ENCODE results near the gene PCSK5. TPM values are rescaled to one million over a fixed set of nuclear protein-coding genes. Genes with fewer than 3 reads are reported as not detected.

PCSK5 gene
- total and polyA plus RNA-seq, 4 donors = 5.1 to 47.5 (median 22.0) TPM

DNA sequence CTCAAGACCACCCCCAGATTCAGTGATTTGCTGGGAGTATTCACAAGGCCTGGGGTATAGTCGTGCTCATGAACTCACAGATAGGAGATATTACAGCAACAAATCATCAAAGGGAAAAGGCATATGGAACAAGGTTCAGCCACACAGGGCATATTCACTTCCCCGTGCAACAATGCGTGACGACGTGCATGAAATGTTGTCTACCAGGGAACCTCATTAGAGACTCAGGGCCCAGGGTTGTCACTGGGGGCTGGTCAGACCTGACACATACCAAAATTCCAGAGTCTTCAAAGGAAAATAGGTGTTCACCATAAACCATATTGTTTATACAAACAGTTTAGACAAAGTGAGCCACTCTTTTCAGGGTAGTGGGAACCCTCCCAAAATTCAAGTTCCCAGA, 291.3 kb downstream of the PCSK5 start:
- WGBS, 2 donors = 95 to 97% methylated on average over 5 of the region's 5 CpGs
- Histone ChIP-seq H3K36me3 (ENCODE audit: control insufficient read depth in 1 of 2, insufficient read depth in 2 of 2, low read length in 1 of 2) (peaks cover 0 to 9% of the 10 kb centered on the region in 2 donors), H3K27ac (ENCODE audit: low read depth in 1 of 2, low read length in 2 of 2) (no peak overlapping the region), H3K9me3 (ENCODE audit: control insufficient read depth, low read length) (no peaks in the 10 kb centered on the region), H3K27me3 (ENCODE audit: control insufficient read depth in 1 of 2, insufficient read depth in 2 of 2, low read length in 1 of 2) (no peaks in the 10 kb centered on the region), H3K4me3 (ENCODE audit: low read length in 2 of 2) (no peak overlapping the region), H3K4me1 (ENCODE audit: control insufficient read depth in 1 of 2, insufficient read depth in 2 of 2, low read length in 2 of 2) (no peaks in the 10 kb centered on the region)
- no peak for DNase-seq
- no peak for ATAC-seq (ENCODE audit: low FRiP score)
- intact Hi-C loops (cut with DNase I) = no loop called here

DNA sequence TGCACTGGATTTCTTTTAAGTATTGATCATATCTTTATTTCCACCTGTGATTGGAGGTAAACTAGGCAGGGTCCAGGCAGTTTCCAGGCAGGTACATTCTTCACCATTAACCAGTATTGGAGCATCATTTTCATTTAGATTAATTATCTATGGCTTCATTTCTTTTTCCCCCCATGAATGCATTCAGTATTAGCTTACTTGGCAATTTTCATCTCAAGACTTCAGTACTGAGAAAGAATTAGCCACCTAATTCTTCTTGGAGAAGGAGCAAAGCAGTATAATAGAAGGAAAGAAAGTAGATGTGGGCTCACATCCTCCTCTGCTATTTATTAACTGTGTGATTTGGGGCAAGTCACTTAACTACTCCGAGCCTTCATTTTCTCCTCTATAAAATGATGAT, 295.0 kb downstream of the PCSK5 start:
- Histone ChIP-seq H3K27me3 (ENCODE audit: control insufficient read depth in 1 of 2, insufficient read depth in 2 of 2, low read length in 1 of 2) (no peaks in the 10 kb centered on the region), H3K4me3 (ENCODE audit: low read length in 2 of 2) (no peak overlapping the region), H3K36me3 (ENCODE audit: control insufficient read depth in 1 of 2, insufficient read depth in 2 of 2, low read length in 1 of 2) (peaks cover 0 to 9% of the 10 kb centered on the region in 2 donors), H3K27ac (ENCODE audit: low read depth in 1 of 2, low read length in 2 of 2) (no peak overlapping the region), H3K4me1 (ENCODE audit: control insufficient read depth in 1 of 2, insufficient read depth in 2 of 2, low read length in 2 of 2) (no peaks in the 10 kb centered on the region), H3K9me3 (ENCODE audit: control insufficient read depth, low read length) (no peaks in the 10 kb centered on the region)
- WGBS, 2 donors = 95 to 100% methylated on average over 1 of the region's 1 CpG
- DNase-seq (no peak), ATAC-seq (ENCODE audit: low FRiP score) (no peak)
- intact Hi-C loops (cut with DNase I) = no loop called here

DNA sequence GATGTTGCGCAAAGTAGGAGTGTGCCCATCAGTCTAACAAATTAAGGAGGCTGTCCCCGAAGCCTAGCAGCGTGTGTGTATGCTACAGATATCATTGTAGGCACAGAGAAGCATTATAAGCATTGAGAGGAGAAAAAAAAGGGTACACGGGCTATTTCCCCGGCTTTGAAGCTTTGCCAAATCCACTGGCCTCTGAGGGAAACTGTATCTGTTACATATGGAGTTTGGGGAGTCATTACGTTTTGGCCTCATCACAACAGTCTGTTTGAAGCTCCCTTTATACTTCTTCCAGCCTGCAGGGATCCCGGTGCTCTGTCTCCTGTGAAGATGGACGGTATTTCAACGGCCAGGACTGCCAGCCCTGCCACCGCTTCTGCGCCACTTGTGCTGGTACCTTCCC, 297.8 kb downstream of the PCSK5 start:
- Histone ChIP-seq H3K27ac (ENCODE audit: low read depth in 1 of 2, low read length in 2 of 2) (no peak overlapping the region), H3K27me3 (ENCODE audit: control insufficient read depth in 1 of 2, insufficient read depth in 2 of 2, low read length in 1 of 2) (no peaks in the 10 kb centered on the region), H3K4me3 (ENCODE audit: low read length in 2 of 2) (no peak overlapping the region), H3K9me3 (ENCODE audit: control insufficient read depth, low read length) (no peaks in the 10 kb centered on the region), H3K36me3 (ENCODE audit: control insufficient read depth in 1 of 2, insufficient read depth in 2 of 2, low read length in 1 of 2) (peaks cover 0 to 10% of the 10 kb centered on the region in 2 donors), H3K4me1 (ENCODE audit: control insufficient read depth in 1 of 2, insufficient read depth in 2 of 2, low read length in 2 of 2) (no peaks in the 10 kb centered on the region)
- DNase-seq (no peak), ATAC-seq (ENCODE audit: low FRiP score) (no peak)
- 90 to 91% methylated on average over 11 of the region's 11 CpGs for WGBS, 2 donors
- intact Hi-C loops (cut with DNase I) = no loop called here

DNA sequence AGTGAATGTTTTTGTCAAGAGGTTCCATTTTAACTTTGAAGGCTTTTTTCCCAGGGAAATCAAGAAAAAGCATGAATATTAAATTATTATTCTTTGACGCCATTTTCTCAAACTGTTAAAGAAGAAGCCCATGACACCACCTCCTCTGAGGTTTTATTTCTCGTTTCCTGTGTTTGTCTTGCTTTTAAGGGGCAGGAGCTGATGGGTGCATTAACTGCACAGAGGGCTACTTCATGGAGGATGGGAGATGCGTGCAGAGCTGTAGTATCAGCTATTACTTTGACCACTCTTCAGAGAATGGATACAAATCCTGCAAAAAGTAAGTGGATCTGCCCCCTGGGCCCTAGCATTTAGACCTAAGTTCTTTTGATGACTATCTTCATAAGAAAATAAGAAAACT, 298.4 kb downstream of the PCSK5 start:
- 90 to 93% methylated on average over 3 of the region's 3 CpGs for WGBS, 2 donors

DNA sequence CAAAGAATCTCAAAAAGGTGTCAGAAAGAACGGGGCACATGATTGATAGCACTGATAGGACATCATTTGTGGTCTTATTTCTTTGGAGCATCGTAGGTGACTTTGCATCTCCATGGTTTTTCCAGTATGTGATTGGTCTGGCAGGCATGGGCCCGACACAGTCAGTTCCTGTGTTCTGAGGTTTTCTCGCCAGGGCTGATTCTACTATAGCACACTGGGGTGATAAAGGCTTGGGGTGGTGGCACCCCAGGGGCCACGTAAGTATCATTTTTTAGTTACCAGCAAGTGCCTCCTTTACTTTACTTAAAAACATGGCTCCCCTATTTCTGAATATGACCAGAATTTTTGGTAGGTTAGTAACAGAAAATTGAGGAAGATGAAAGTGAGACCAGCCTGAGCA, 301.0 kb downstream of the PCSK5 start:
- DNase-seq = no peak
- no peak overlapping the region for H3K4me3 ChIP-seq (ENCODE audit: low read length in 2 of 2)
- WGBS, 2 donors = 94 to 96% methylated on average over 5 of the region's 5 CpGs
- peaks cover 0 to 7% of the 10 kb centered on the region in 2 donors for H3K36me3 ChIP-seq (ENCODE audit: control insufficient read depth in 1 of 2, insufficient read depth in 2 of 2, low read length in 1 of 2)
- intact Hi-C loops (cut with DNase I) = no loop called here
- H3K4me1 ChIP-seq (ENCODE audit: control insufficient read depth in 1 of 2, insufficient read depth in 2 of 2, low read length in 2 of 2) = no peaks in the 10 kb centered on the region
- ATAC-seq (ENCODE audit: low FRiP score) = no peak
- no peak overlapping the region for H3K27ac ChIP-seq (ENCODE audit: low read depth in 1 of 2, low read length in 2 of 2)
- no peaks in the 10 kb centered on the region for H3K9me3 ChIP-seq (ENCODE audit: control insufficient read depth, low read length)
- H3K27me3 ChIP-seq (ENCODE audit: control insufficient read depth in 1 of 2, insufficient read depth in 2 of 2, low read length in 1 of 2) = no peaks in the 10 kb centered on the region

More for the DNA sequence above, 298.4 kb downstream of the PCSK5 start:
- Histone ChIP-seq H3K27ac (ENCODE audit: low read depth in 1 of 2, low read length in 2 of 2) (no peak overlapping the region), H3K36me3 (ENCODE audit: control insufficient read depth in 1 of 2, insufficient read depth in 2 of 2, low read length in 1 of 2) (peaks cover 0 to 9% of the 10 kb centered on the region in 2 donors), H3K4me1 (ENCODE audit: control insufficient read depth in 1 of 2, insufficient read depth in 2 of 2, low read length in 2 of 2) (no peaks in the 10 kb centered on the region), H3K4me3 (ENCODE audit: low read length in 2 of 2) (no peak overlapping the region), H3K27me3 (ENCODE audit: control insufficient read depth in 1 of 2, insufficient read depth in 2 of 2, low read length in 1 of 2) (no peaks in the 10 kb centered on the region), H3K9me3 (ENCODE audit: control insufficient read depth, low read length) (no peaks in the 10 kb centered on the region)
- no peak for DNase-seq
- no peak for ATAC-seq (ENCODE audit: low FRiP score)
- intact Hi-C loops (cut with DNase I) = no loop called here

DNA sequence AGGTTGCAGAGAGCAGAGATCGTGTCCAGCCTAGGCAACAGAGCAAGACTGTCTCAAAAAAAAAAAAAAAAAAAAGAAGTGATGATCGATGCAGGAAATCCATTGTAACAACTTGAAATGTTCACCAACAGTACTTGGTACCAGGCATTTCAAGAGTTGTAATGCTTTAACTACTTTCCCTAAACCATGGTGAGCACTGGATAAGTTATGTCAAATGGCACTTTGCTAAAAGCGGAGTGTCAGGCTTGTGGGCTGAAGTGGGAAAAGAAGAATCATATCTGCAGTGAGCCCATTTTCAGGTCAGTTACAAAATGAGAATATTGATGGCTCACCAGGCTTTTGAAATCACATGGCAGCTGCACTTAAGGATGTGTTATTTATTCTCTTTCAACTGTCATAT, 301.5 kb downstream of the PCSK5 start:
- Histone ChIP-seq H3K36me3 (ENCODE audit: control insufficient read depth in 1 of 2, insufficient read depth in 2 of 2, low read length in 1 of 2) (peaks cover 0 to 7% of the 10 kb centered on the region in 2 donors), H3K4me1 (ENCODE audit: control insufficient read depth in 1 of 2, insufficient read depth in 2 of 2, low read length in 2 of 2) (no peaks in the 10 kb centered on the region), H3K9me3 (ENCODE audit: control insufficient read depth, low read length) (no peaks in the 10 kb centered on the region), H3K27ac (ENCODE audit: low read depth in 1 of 2, low read length in 2 of 2) (no peak overlapping the region), H3K4me3 (ENCODE audit: low read length in 2 of 2) (no peak overlapping the region), H3K27me3 (ENCODE audit: control insufficient read depth in 1 of 2, insufficient read depth in 2 of 2, low read length in 1 of 2) (no peaks in the 10 kb centered on the region)
- intact Hi-C loops (cut with DNase I) = no loop called here
- 99% methylated on average over 3 of the region's 3 CpGs for WGBS, 2 donors
- ATAC-seq (ENCODE audit: low FRiP score) (no peak), DNase-seq (no peak)

DNA sequence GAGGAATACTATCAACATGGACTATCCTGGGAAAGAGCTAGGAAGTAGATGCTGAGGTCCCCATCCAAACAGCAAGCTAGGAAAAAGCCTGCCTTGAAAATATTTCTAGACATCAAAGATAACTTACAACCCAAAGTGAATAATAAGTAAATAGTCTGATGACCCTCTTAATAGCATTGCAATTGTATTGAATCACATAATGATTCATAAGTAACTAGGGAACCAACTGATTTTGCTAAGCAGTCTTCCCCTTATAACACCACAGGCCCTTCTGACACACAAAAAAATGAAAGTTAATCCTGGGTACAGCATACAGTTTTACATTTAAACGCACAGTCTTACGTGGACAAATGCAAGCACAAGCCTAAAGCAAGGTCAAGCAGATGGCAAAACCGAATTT, 304.4 kb downstream of the PCSK5 start:
- no peaks in the 10 kb centered on the region for H3K9me3 ChIP-seq (ENCODE audit: control insufficient read depth, low read length)
- intact Hi-C loops (cut with DNase I) = no loop called here
- no peaks in the 10 kb centered on the region for H3K27me3 ChIP-seq (ENCODE audit: control insufficient read depth in 1 of 2, insufficient read depth in 2 of 2, low read length in 1 of 2)
- H3K36me3 ChIP-seq (ENCODE audit: control insufficient read depth in 1 of 2, insufficient read depth in 2 of 2, low read length in 1 of 2) = peaks cover 0 to 4% of the 10 kb centered on the region in 2 donors
- H3K4me3 ChIP-seq (ENCODE audit: low read length in 2 of 2) = no peak overlapping the region
- 95% methylated on average over 3 of the region's 3 CpGs for WGBS, 2 donors
- ATAC-seq (ENCODE audit: low FRiP score) = no peak
- H3K4me1 ChIP-seq (ENCODE audit: control insufficient read depth in 1 of 2, insufficient read depth in 2 of 2, low read length in 2 of 2) = peaks cover 2 to 3% of the 10 kb centered on the region in 2 donors
- no peak for DNase-seq
- H3K27ac ChIP-seq (ENCODE audit: low read depth in 1 of 2, low read length in 2 of 2) = no peak overlapping the region

DNA sequence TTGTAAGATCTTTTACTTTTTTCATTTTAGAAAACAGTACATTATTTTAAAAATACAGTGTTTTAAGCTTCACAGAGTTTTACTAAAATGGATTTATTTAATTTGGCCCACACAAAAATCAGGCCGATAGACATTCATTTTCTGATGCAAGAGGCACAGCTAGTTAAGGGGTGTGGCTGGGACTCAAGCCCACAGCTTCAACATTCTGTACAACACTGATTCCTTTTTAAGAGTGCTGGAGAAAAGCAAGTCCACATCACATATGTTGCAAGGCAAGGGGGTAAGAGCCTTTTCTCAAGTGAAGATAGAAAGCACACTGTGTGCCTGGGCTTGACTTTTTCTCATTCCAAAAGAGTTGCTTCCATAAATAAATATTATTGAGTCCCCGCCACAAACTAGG, 307.9 kb downstream of the PCSK5 start:
- no peaks in the 10 kb centered on the region for H3K36me3 ChIP-seq (ENCODE audit: control insufficient read depth in 1 of 2, insufficient read depth in 2 of 2, low read length in 1 of 2)

DNA sequence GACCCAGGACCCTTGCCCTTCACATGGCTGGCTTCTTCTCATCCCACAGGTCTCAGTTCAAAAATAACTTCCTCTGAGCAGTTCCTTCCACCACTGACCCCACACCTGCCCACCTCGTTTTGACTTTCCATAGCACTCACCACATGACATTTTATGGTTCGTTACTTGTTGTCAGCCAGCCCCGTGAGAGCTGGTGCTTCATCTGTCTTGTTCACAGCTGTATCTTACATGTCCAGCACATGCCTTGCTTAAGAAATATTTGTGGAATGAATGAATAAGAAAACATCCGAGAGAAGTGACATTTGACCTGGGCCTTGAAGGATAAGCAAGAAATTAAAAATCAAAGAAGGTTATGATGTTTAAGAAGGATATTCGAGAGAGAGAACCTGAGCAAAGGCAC, 309.8 kb downstream of the PCSK5 start:
- ATAC-seq (ENCODE audit: low FRiP score) (no peak), DNase-seq (no peak)
- Histone ChIP-seq H3K9me3 (ENCODE audit: control insufficient read depth, low read length) (no peaks in the 10 kb centered on the region), H3K4me1 (ENCODE audit: control insufficient read depth in 1 of 2, insufficient read depth in 2 of 2, low read length in 2 of 2) (peaks cover 2 to 3% of the 10 kb centered on the region in 2 donors), H3K36me3 (ENCODE audit: control insufficient read depth in 1 of 2, insufficient read depth in 2 of 2, low read length in 1 of 2) (no peaks in the 10 kb centered on the region), H3K27me3 (ENCODE audit: control insufficient read depth in 1 of 2, insufficient read depth in 2 of 2, low read length in 1 of 2) (no peaks in the 10 kb centered on the region), H3K27ac (ENCODE audit: low read depth in 1 of 2, low read length in 2 of 2) (no peak overlapping the region), H3K4me3 (ENCODE audit: low read length in 2 of 2) (no peak overlapping the region)
- 72 to 74% methylated on average over 5 of the region's 5 CpGs for WGBS, 2 donors
- intact Hi-C loops (cut with DNase I) = loop anchor here in 1 of 2 donors (10.0 kb wide), 1 partner anchor 56 kb away; no protein-coding TSS in a partner anchor

More for the DNA sequence above, 307.9 kb downstream of the PCSK5 start:
- intact Hi-C loops (cut with DNase I) = no loop called here
- 45% methylated on average over 2 of the region's 2 CpGs for WGBS, 2 donors
- Histone ChIP-seq H3K4me1 (ENCODE audit: control insufficient read depth in 1 of 2, insufficient read depth in 2 of 2, low read length in 2 of 2) (peaks cover 2 to 3% of the 10 kb centered on the region in 2 donors), H3K9me3 (ENCODE audit: control insufficient read depth, low read length) (no peaks in the 10 kb centered on the region), H3K4me3 (ENCODE audit: low read length in 2 of 2) (no peak overlapping the region), H3K27ac (ENCODE audit: low read depth in 1 of 2, low read length in 2 of 2) (no peak overlapping the region), H3K27me3 (ENCODE audit: control insufficient read depth in 1 of 2, insufficient read depth in 2 of 2, low read length in 1 of 2) (no peaks in the 10 kb centered on the region)
- DNase-seq (peak in 1 of 2 donors; percentile 58), ATAC-seq (ENCODE audit: low FRiP score) (peak; percentile 45)
